Tibial artery (tissue), 4 donors: Measurements from ENCODE around the gene SBF2.

Experiments used
- DNase-seq, 2 donors: peaks; one replicate each; pipeline ENCODE4 v3.0.0-alpha.2; 2019
- H3K27ac ChIP-seq, 2 donors: fragments of 200-600 bp; sonication (generic) in 1 of 2; 1 replicate in 1 of 2; 2 replicates in 1 of 2; pipeline ENCODE4 v1.5.1; 2018 to 2019; ENCODE audit warnings: mild to moderate bottlenecking in 1 of 2
- H3K27me3 ChIP-seq, 2 donors: fragments of 200-600 bp; sonication (generic) in 1 of 2; one replicate each; pipeline versions ENCODE4 v1.5.1 to v1.6.0; 2016 to 2019
- H3K36me3 ChIP-seq, 3 donors: fragments of 200-600 bp; sonication (generic) in 2 of 3; one replicate each; pipeline ENCODE4 v1.5.1; 2016 to 2019; ENCODE audit warnings: mild to moderate bottlenecking in 2 of 3
- H3K4me1 ChIP-seq, 4 donors: fragments of 200-600 bp; sonication (generic) in 2 of 4; 1 replicate in 3 of 4; 2 replicates in 1 of 4; pipeline ENCODE4 v1.5.1; 2016 to 2019
- H3K4me3 ChIP-seq, 2 donors: fragments of 200-600 bp; sonication (generic) in 1 of 2; 1 replicate in 1 of 2; 2 replicates in 1 of 2; pipeline ENCODE4 v1.5.1; 2018 to 2019; ENCODE audit warnings: mild to moderate bottlenecking in 2 of 2
- H3K9me3 ChIP-seq, 3 donors: fragments of 200-600 bp; sonication (generic) in 1 of 3; one replicate each; pipeline ENCODE4 v1.5.1; 2016 to 2019
- CTCF ChIP-seq, 2 experiments: fragments of 200-600 bp in 1 of 2; fragments of 450-650 bp in 1 of 2; IDR thresholded peaks; one replicate each; pipeline ENCODE4 v1.5.1; 2017 to 2019; ENCODE audit warnings: antibody characterized with exemption in 2 of 2, mild to moderate bottlenecking in 1 of 2, moderate library complexity in 1 of 2
- intact Hi-C: fragments of 100-400 bp; cut with DNase I; formaldehyde crosslinking; loops from one replicate; pipeline ENCODE4 v1.15.0; 2023; ENCODE audit warnings: low total_unique reads

Gene SBF2

GRCh38 chr11:9840460-9841004, 453.5 kb downstream of the SBF2 start:
- Histone ChIP-seq H3K4me1 (no peaks in the 10 kb centered on the region), H3K4me3 (no peak overlapping the region), H3K27me3 (no peaks in the 10 kb centered on the region), H3K36me3 (peaks cover 17 to 40% (median 36%) of the 10 kb centered on the region in 3 donors), H3K27ac (no peak overlapping the region), H3K9me3 (no peaks in the 10 kb centered on the region)
- intact Hi-C loops = no loop called here
- no peak for DNase-seq
- no peak for TF ChIP-seq CTCF (IDR thresholded peaks at IDR 0.05)

DNA sequence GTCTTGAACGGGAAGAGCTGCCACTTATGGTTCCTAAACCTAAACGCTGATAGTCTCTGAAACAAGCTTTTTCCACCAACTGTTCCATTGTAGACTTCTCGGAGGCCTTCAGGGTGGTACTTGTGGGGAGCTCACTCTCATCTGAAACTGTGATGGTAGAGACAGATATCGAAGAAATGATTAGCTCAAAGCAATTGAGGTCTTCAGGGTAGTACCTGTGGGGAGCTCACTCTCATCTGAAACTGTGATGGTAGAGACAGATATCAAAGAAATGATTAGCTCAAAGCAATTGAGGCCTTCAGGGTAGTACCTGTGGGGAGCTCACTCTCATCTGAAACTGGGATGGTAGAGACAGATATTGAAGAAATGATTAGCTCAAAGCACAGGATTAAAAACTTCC, 454.5 kb downstream of the SBF2 start:
- DNase-seq = no peak
- H3K36me3 ChIP-seq = peaks cover 11 to 32% (median 29%) of the 10 kb centered on the region in 3 donors
- H3K27ac ChIP-seq = no peak overlapping the region
- intact Hi-C loops = no loop called here
- no peaks in the 10 kb centered on the region for H3K27me3 ChIP-seq
- H3K4me3 ChIP-seq = no peak overlapping the region
- no peak for TF ChIP-seq CTCF (IDR thresholded peaks at IDR 0.05)
- H3K4me1 ChIP-seq = no peaks in the 10 kb centered on the region
- H3K9me3 ChIP-seq = no peaks in the 10 kb centered on the region

DNA sequence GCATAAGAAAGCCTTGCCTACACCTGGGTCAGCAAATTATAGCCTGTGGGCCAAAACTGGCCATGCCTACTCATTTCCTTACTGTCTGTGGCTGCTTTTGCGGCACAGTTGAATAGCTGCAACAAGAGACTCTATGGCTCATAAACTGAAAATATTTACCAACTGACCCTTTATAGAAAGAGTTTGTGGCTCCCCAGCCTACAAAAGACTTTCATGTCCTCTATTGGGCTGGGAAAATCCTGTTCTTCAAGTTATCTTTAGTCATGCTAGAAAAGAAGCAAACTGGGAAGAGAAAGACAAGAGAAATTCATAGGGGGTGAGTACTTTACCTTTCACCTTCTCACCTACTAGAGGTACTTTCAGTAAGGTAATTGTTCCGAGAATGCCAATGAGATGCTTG, 455.1 kb downstream of the SBF2 start:
- TF ChIP-seq CTCF (IDR thresholded peaks at IDR 0.05) = no peak
- Histone ChIP-seq H3K27ac (no peak overlapping the region), H3K4me1 (no peaks in the 10 kb centered on the region), H3K9me3 (no peaks in the 10 kb centered on the region), H3K27me3 (no peaks in the 10 kb centered on the region), H3K36me3 (peaks cover 8 to 32% (median 29%) of the 10 kb centered on the region in 3 donors), H3K4me3 (no peak overlapping the region)
- intact Hi-C loops = no loop called here
- no peak for DNase-seq

DNA sequence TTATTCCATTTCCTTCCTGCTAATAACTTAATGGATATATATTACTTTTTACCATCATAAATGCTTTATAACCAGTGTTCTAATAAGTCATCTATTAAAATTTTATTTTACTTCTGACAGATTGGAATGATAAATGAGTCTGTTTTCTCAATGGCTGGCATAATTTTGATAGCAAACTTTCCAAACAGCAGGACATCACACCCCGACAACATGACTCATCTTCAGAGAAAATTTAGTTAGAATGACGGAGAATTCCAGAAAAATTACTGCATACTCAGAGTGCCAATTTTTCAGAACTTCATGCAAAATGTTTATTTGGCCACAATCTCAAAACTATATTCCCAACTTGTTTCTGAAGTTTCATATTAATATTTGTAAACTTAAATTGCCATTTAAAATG, 455.8 kb downstream of the SBF2 start:
- H3K9me3 ChIP-seq = no peaks in the 10 kb centered on the region
- TF ChIP-seq CTCF (IDR thresholded peaks at IDR 0.05) = no peak
- no peak overlapping the region for H3K27ac ChIP-seq
- no peaks in the 10 kb centered on the region for H3K4me1 ChIP-seq
- no peak for DNase-seq
- no peaks in the 10 kb centered on the region for H3K27me3 ChIP-seq
- peaks cover 5 to 31% (median 29%) of the 10 kb centered on the region in 3 donors for H3K36me3 ChIP-seq
- H3K4me3 ChIP-seq = no peak overlapping the region
- intact Hi-C loops = no loop called here

DNA sequence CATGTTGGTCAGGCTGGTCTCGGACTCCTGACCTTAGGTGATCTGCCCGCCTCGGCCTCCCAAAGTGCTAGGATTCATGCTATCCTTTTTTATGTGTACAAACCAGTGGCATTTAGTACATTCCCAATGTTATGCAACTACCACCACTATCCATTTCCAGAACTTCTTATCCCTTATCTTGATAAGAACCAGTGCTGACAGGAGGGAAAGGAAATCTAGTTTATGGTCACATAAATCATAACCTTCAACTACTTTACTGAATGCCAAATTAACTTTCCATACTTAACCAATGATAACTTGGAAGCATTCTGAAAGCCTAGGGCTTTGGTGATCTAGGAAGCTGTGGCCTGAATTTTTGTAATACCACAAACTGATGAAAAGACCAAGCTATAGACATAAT, 459.7 kb downstream of the SBF2 start:
- intact Hi-C loops = no loop called here
- no peaks in the 10 kb centered on the region for H3K9me3 ChIP-seq
- H3K4me3 ChIP-seq = no peak overlapping the region
- no peaks in the 10 kb centered on the region for H3K27me3 ChIP-seq
- TF ChIP-seq CTCF (IDR thresholded peaks at IDR 0.05) = no peak
- H3K36me3 ChIP-seq = peaks cover 12 to 25% (median 21%) of the 10 kb centered on the region in 3 donors
- no peak for DNase-seq
- H3K27ac ChIP-seq = no peak overlapping the region
- no peaks in the 10 kb centered on the region for H3K4me1 ChIP-seq

DNA sequence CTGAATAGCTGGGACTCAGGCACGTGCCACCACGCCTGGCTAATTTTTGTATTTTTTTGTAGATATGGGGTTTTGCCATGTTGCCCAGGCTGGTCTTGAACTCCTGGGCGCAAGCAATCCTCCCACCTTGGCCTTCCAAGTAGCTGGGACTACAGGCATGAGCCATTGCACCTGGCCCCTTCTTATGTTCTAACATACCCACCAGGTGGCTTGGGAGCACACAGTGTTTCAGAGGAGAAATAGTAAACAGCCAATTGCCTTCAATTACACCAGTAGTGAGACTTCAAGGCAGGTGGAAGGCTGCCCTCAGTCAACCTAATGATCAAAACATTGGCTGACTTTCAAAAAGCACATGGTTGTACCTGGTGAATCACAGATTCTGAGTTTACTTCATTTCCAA, 462.9 kb downstream of the SBF2 start:
- Histone ChIP-seq H3K4me1 (no peaks in the 10 kb centered on the region), H3K27me3 (no peaks in the 10 kb centered on the region), H3K27ac (no peak overlapping the region), H3K4me3 (no peak overlapping the region), H3K36me3 (peaks cover 7 to 36% (median 17%) of the 10 kb centered on the region in 3 donors), H3K9me3 (no peaks in the 10 kb centered on the region)
- intact Hi-C loops = no loop called here
- TF ChIP-seq CTCF (IDR thresholded peaks at IDR 0.05) = no peak
- DNase-seq = no peak
